Endodermal cell (in vitro differentiated cells): ENCODE measurements around the gene AMDHD2. TPM values are rescaled to one million over a fixed set of nuclear protein-coding genes. Genes with fewer than 3 reads are reported as not detected.

ENCODE experiments used
- DNase-seq: peaks from one replicate; pipeline ENCODE4 v3.0.0-alpha.2; 2017
- H3K27ac ChIP-seq: 2 replicates; pipeline ENCODE4 v1.5.1; 2013; ENCODE audit warnings: mild to moderate bottlenecking, low read depth, low read length, moderate library complexity
- H3K27me3 ChIP-seq: 2 replicates; pipeline ENCODE4 v1.6.1; 2013; ENCODE audit warnings: mild to moderate bottlenecking, low read length, moderate library complexity; ENCODE audit not compliant: insufficient read depth, control insufficient read depth, poor library complexity, severe bottlenecking
- H3K36me3 ChIP-seq: 2 replicates; pipeline ENCODE4 v1.7.0; 2013; ENCODE audit warnings: mild to moderate bottlenecking, low read length, moderate library complexity; ENCODE audit not compliant: control insufficient read depth, insufficient read depth
- H3K4me1 ChIP-seq: one replicate; pipeline ENCODE4 v1.7.0; 2013; ENCODE audit warnings: low read length; ENCODE audit not compliant: control insufficient read depth, insufficient read depth
- H3K4me3 ChIP-seq: 2 replicates; pipeline ENCODE4 v1.5.1; 2013; ENCODE audit warnings: mild to moderate bottlenecking, low read length, moderate library complexity
- H3K9ac ChIP-seq: 2 replicates; pipeline ENCODE4 v1.6.1; 2013; ENCODE audit warnings: mild to moderate bottlenecking, low read length, moderate library complexity; ENCODE audit not compliant: poor library complexity, severe bottlenecking; ENCODE audit errors: extremely low read depth
- H3K9me3 ChIP-seq: 2 replicates; pipeline ENCODE4 v1.6.1; 2013; ENCODE audit warnings: mild to moderate bottlenecking, low read length, moderate library complexity; ENCODE audit not compliant: control insufficient read depth
- H3K27ac Mint-ChIP-seq: 2 replicates; pipeline ENCODE4 v1.8.0; 2020; ENCODE audit warnings: mixed read lengths
- H3K27me3 Mint-ChIP-seq: 2 replicates; pipeline ENCODE4 v1.8.0; 2021; ENCODE audit warnings: mild to moderate bottlenecking, mixed read lengths; ENCODE audit not compliant: insufficient read depth
- H3K36me3 Mint-ChIP-seq: 2 replicates; pipeline ENCODE4 v1.8.0; 2020; ENCODE audit warnings: low read depth, mixed read lengths
- H3K4me1 Mint-ChIP-seq: 2 replicates; pipeline ENCODE4 v1.8.0; 2020; ENCODE audit warnings: mixed read lengths
- H3K4me3 Mint-ChIP-seq: 2 replicates; pipeline ENCODE4 v1.8.0; 2020; ENCODE audit warnings: mild to moderate bottlenecking, moderate library complexity, mixed read lengths
- H3K9me3 Mint-ChIP-seq: 2 replicates; pipeline ENCODE4 v1.8.0; 2020; ENCODE audit warnings: mild to moderate bottlenecking, mixed read lengths
- WGBS, 2 experiments: methylation state at CpG; one replicate each; pipeline versions ENCODE4 v1.1.5 to v1.1.7; 2013; ENCODE audit warnings: missing lambda C conversion rate in 2 of 2, mixed read lengths in 1 of 2; ENCODE audit not compliant: insufficient coverage in 1 of 2, insufficient read length in 1 of 2; 5-methylcytosine and 5-hydroxymethylcytosine counted together
- total RNA-seq, 2 donors: library from RNA; stranded (reverse); fragmentation: NEBNext Ultra II Directional in 1 of 2; extraction: Animal tissue kit (Norgen Biotek cat#: 25700) in 1 of 2; gene quantifications; 2 replicates in 1 of 2; 3 replicates in 1 of 2; pipeline ENCODE4 v1.2.1, GENCODE V29; 2021
- TF ChIP-seq, protein P1 (sequence below): fragments of 200-600 bp; sonication (generic); conservative IDR thresholded peaks from 2 replicates; pipeline ENCODE4 v1.5.0; 2021; ENCODE audit warnings: antibody characterized with exemption, mild to moderate bottlenecking

AMDHD2 gene
- total RNA-seq, 2 donors from 2014 or later, result 74.6 to 82.2 TPM

DNA sequence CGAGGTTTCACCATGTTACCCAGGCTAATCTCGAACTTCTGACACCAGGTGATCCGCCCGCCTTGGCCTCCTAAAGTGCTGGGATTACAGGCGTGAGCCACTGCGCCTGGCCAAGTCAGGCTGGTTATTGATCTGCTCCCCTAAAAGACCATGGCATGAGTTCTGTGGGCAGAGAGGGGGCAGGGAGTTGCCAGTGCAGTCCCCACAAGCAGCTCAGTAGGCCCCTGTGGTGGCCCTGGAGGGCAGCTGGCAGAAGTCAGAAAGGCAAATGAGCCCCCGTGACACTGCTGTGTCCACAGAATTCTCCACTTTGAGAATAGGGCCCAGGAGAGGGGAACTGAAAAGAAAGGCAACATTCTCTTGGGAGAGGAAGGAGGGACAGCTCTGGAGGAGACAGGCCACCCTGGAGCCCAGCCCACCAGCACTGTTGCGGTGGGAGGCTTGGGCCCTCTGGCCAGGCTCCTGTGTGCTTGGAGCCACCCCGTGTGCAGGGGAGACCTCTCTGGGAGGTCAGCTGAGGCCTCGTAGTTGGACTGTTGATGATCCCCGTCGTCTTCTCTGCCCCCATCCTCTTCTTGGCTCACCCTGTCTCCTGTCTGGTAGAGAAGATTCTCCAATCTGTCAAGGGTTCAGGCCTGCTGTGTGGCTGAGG lies 2.1 kb upstream of the AMDHD2 start:
- no peaks in the 10 kb centered on the region for H3K27me3 Mint-ChIP-seq
- H3K27ac Mint-ChIP-seq, result peak overlapping the region; percentile 66
- TF ChIP-seq, protein P1, sequence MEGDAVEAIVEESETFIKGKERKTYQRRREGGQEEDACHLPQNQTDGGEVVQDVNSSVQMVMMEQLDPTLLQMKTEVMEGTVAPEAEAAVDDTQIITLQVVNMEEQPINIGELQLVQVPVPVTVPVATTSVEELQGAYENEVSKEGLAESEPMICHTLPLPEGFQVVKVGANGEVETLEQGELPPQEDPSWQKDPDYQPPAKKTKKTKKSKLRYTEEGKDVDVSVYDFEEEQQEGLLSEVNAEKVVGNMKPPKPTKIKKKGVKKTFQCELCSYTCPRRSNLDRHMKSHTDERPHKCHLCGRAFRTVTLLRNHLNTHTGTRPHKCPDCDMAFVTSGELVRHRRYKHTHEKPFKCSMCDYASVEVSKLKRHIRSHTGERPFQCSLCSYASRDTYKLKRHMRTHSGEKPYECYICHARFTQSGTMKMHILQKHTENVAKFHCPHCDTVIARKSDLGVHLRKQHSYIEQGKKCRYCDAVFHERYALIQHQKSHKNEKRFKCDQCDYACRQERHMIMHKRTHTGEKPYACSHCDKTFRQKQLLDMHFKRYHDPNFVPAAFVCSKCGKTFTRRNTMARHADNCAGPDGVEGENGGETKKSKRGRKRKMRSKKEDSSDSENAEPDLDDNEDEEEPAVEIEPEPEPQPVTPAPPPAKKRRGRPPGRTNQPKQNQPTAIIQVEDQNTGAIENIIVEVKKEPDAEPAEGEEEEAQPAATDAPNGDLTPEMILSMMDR, result no peak
- H3K36me3 ChIP-seq, result peaks cover 32% of the 10 kb centered on the region
- no peaks in the 10 kb centered on the region for H3K27me3 ChIP-seq
- DNase-seq, result no peak
- no peak overlapping the region for H3K4me3 ChIP-seq
- H3K27ac ChIP-seq, result no peak overlapping the region
- no peak overlapping the region for H3K4me3 Mint-ChIP-seq
- no peak overlapping the region for H3K9ac ChIP-seq
- 94 to 97% methylated on average over 9 to 12 of the region's 12 CpGs for WGBS, 2 experiments
- H3K9me3 Mint-ChIP-seq, result no peaks in the 10 kb centered on the region
- H3K36me3 Mint-ChIP-seq, result peaks cover 25% of the 10 kb centered on the region
- H3K9me3 ChIP-seq, result no peaks in the 10 kb centered on the region
- peaks cover 30% of the 10 kb centered on the region for H3K4me1 Mint-ChIP-seq
- H3K4me1 ChIP-seq, result peaks cover 13% of the 10 kb centered on the region

DNA sequence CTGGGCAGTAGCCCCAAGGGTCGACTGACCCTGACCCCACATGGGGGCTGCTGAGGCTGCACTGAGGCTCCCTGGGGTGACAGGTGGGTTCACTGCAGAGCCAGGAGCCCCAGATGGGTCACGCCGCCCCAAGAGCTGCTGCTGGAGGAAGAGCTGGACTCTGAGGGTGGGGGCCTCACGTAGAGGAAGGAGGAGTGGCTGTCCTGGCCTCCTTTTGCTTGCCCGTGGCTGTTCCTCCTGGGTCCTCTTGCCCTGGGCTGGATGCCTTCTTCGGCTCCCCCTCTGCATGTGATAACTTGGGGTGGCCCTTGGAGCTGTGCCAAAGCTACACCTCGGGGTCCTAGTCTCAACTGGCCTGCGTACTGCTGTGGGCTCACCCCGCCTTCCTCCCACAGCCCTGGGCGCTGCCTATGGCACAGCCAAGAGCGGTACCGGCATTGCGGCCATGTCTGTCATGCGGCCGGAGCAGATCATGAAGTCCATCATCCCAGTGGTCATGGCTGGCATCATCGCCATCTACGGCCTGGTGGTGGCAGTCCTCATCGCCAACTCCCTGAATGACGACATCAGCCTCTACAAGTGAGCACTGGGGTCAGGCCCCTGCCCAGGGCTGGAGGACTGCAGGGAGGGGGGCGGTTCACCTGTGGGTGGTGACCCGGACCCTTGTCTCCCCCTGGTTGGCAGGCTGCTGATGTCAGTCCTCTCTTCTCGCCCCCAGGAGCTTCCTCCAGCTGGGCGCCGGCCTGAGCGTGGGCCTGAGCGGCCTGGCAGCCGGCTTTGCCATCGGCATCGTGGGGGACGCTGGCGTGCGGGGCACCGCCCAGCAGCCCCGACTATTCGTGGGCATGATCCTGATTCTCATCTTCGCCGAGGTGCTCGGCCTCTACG lies 1.1 kb upstream of the AMDHD2 start:
- peaks cover 42% of the 10 kb centered on the region for H3K36me3 ChIP-seq
- TF ChIP-seq, protein P1, result no peak
- Mint-ChIP-seq H3K27ac (peak overlapping the region; percentile 94), H3K4me3 (peak overlapping the region; percentile 73), H3K4me1 (peaks cover 29% of the 10 kb centered on the region), H3K9me3 (no peaks in the 10 kb centered on the region), H3K27me3 (no peaks in the 10 kb centered on the region), H3K36me3 (peaks cover 33% of the 10 kb centered on the region)
- peaks cover 12% of the 10 kb centered on the region for H3K4me1 ChIP-seq
- H3K4me3 ChIP-seq, result no peak overlapping the region
- no peaks in the 10 kb centered on the region for H3K27me3 ChIP-seq
- no peak overlapping the region for H3K9ac ChIP-seq
- WGBS, 2 experiments, result 94 to 97% methylated on average over 27 to 39 of the region's 39 CpGs
- H3K27ac ChIP-seq, result peak overlapping the region; percentile 44
- no peaks in the 10 kb centered on the region for H3K9me3 ChIP-seq
- DNase-seq, result no peak

DNA sequence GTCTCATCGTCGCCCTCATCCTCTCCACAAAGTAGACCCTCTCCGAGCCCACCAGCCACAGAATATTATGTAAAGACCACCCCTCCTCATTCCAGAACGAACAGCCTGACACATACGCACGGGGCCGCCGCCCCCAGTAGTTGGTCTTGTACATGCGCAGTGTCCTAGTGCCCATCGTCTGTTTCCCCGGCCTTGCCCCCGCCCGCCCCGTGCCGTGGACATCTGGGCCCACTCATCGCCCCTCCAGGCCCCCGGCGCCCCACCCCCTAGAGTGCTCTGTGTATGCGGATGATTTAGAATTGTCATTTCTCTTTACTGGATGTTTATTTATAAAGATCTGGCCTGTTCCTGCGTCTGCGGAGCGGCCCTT lies 475 bp upstream of the AMDHD2 start:
- no peak for DNase-seq
- TF ChIP-seq, protein P1, result no peak
- peaks cover 13% of the 10 kb centered on the region for H3K4me1 ChIP-seq
- Mint-ChIP-seq H3K9me3 (no peaks in the 10 kb centered on the region), H3K4me3 (peak overlapping the region; percentile 73), H3K36me3 (peaks cover 39% of the 10 kb centered on the region), H3K27me3 (no peaks in the 10 kb centered on the region), H3K4me1 (peaks cover 35% of the 10 kb centered on the region), H3K27ac (peak overlapping the region; percentile 94)
- H3K27ac ChIP-seq, result peak overlapping the region; percentile 44
- H3K9ac ChIP-seq, result no peak overlapping the region
- H3K4me3 ChIP-seq, result no peak overlapping the region
- H3K36me3 ChIP-seq, result peaks cover 48% of the 10 kb centered on the region
- H3K27me3 ChIP-seq, result no peaks in the 10 kb centered on the region
- no peaks in the 10 kb centered on the region for H3K9me3 ChIP-seq
- WGBS, 2 experiments, result 82 to 83% methylated on average over 7 to 22 of the region's 22 CpGs
